Tracheal epithelial cell (primary cell): ENCODE data around the gene TSTD1. TPM values are rescaled to one million over a fixed set of nuclear protein-coding genes. Genes with fewer than 3 reads are reported as not detected.

Source experiments
- total RNA-seq: library from RNA; depleted of rRNA; stranded (reverse); fragments of >200 nt; gene quantifications from 2 replicates; pipeline ENCODE4 v1.2.1, GENCODE V29; 2014

TSTD1 gene, protein sequence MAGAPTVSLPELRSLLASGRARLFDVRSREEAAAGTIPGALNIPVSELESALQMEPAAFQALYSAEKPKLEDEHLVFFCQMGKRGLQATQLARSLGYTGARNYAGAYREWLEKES
- total RNA-seq, result 104 and 173 TPM in 2 replicates

DNA sequence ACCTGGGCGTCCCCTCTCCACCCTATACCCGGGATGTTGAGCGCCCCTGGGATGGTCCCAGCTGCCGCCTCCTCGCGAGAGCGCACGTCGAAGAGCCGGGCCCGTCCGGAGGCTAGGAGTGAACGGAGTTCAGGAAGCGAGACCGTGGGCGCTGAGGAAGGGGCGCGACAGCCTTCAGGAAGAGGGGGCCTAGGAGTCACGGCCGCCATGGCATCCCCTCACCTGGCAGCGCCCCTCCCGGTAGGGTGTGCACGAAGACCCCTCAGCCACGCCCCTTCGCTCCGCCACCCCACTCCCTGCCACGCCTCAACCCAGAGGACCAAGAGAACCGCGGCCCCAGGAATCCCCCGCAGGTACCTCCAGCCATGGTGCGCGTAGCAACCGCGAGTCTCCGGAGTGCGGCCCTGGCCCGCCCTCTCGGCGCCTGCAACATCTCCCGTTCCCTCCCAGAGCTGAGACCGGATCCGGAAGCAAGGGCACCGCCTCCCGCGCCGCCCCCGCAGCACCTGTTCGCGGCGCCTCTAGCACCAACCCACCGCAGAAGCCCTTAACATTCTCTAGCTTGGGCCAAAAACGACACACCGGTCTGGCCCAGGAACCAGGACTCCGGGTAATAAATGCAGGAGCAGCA, at the start of gene TSTD1:
TSS of gene TSTD1 (minus strand) at position 442 of the 631 bp plus-strand sequence. CDS start at position 367, 75 bp downstream.

GRCh38 chr1:161069731-161070270, 31.0 kb upstream of the TSTD1 start, which contains the start of gene ARHGAP30:
TSS of gene ARHGAP30 (minus strand) at chr1:161069891. CDS start at chr1:161069624, 267 bp downstream.

DNA sequence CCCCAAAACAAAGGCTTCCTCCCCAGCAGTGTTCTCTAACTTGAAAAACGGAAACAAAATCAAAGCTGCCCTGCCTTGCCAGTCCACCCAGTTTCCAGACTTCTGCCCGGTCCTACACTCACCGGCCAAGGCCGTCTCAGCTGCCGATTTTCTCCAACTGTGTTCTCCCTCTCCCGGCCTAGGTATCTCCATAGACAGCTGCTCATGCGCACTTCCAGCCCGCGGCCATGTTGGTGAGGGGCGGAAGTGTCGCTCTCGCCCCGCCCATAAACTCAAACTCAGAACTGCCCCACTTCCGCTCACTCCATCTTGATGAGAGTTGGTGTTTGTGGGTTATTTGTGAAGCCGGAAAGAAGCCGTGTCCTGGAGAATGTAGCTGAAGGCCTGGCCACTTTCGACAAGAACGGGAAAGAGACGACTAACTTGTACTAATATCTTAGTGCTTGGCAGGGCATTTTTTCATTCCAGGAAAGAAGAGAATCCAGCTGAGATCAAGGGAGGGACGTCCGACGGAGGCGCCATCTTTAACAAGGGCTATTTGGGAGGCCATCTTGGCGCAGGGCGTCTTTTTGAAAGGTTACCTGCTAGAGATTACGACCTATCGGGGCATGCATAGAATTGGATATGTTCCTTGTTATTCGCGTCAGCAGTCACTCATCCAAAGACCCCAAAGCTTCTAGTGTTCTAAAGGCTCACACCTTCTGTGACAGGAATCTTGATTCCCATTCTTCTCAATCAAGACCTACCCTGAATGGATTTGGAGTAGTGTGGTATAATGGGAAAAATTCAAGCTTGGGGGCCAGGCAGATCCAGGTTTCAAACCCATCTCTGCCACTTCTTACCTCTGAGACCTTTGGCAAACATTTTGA, 7.2 kb upstream of the TSTD1 start, which contains the start of gene USF1:
TSS of gene USF1 (minus strand) at position 242 of the 869 bp plus-strand sequence. CDS start 2,702 bp downstream, outside the sequence.

DNA sequence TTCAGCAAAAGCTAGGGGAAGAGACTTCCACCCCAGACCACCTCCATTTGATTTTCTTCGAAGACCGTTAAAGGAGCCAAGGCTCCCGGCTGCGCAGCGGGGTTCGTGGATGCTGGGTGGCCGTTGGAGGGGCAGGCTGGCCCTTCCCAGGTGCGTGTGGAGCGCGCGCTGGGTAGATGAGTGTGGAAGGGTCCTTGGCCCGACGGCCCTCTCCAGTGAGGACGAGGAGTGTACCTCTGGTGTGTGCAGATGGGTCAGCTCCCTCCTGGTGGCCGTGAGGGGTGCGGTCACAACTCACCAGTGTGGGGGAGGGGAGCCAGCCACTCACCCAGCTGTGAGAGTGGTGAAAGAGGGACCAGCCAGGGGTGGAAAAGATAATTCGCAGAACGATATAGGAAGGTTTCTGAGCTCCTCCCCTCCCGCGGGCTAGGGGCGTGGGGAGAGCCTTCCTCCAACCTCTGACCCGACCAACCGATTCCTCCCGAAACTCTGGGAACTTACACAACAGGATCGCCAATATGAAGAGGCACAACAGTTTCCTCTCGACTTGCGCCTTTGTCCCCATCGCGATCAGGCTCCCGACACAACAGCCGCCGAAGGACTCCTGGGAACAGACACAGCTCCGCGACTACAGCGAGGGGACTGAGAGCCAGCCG, 18.1 kb downstream of the TSTD1 start, which contains the start of gene F11R:
TSS of gene F11R (minus strand) at position 644 of the 656 bp plus-strand sequence. CDS start at position 565, 79 bp downstream.

Other genes starting within 250 kb of the TSTD1 start
- 0.96 TPM in 1 of 2 replicates, not detected in the other for gene LY9, start 242.8 kb downstream of the TSTD1 start, total RNA-seq
- not detected in 2 replicates for gene CD244, start 176.1 kb downstream of the TSTD1 start, total RNA-seq
- not detected in 2 replicates for gene ITLN1, start 153.8 kb downstream of the TSTD1 start, total RNA-seq
- gene ITLN2, start 84.2 kb downstream of the TSTD1 start, total RNA-seq, result 0.64 TPM in 1 of 2 replicates, not detected in the other
- 385 and 410 TPM in 2 replicates for gene F11R, start 17.8 kb downstream of the TSTD1 start, total RNA-seq
- 33.5 and 56.6 TPM in 2 replicates for gene USF1, start 7.0 kb upstream of the TSTD1 start, total RNA-seq
- 0.72 and 0.85 TPM in 2 replicates for gene ARHGAP30, start 30.9 kb upstream of the TSTD1 start, total RNA-seq
- 52.6 and 97.8 TPM in 2 replicates for gene NECTIN4, start 50.6 kb upstream of the TSTD1 start, total RNA-seq
- gene KLHDC9, start 59.4 kb upstream of the TSTD1 start, total RNA-seq, result 1.9 and 5.1 TPM in 2 replicates
- 30.5 and 68.4 TPM in 2 replicates for gene PFDN2, start 79.1 kb upstream of the TSTD1 start, total RNA-seq
- 25.6 and 53.5 TPM in 2 replicates for gene NIT1, start 79.1 kb upstream of the TSTD1 start, total RNA-seq
- gene DEDD, start 93.7 kb upstream of the TSTD1 start, total RNA-seq, result 15.1 and 23.4 TPM in 2 replicates
- 32.6 and 41.2 TPM in 2 replicates for gene UFC1, start 115.0 kb upstream of the TSTD1 start, total RNA-seq
- 5.8 and 8.7 TPM in 2 replicates for gene USP21, start 120.5 kb upstream of the TSTD1 start, total RNA-seq
- gene PPOX, start 127.5 kb upstream of the TSTD1 start, total RNA-seq, result 7.5 and 15.7 TPM in 2 replicates
- 19.0 and 23.2 TPM in 2 replicates for gene B4GALT3, start 138.5 kb upstream of the TSTD1 start, total RNA-seq
- under 0.01 TPM in 2 replicates for gene ADAMTS4, start 160.1 kb upstream of the TSTD1 start, total RNA-seq
- gene NDUFS2, start 163.4 kb upstream of the TSTD1 start, total RNA-seq, result 110 and 155 TPM in 2 replicates
- gene FCER1G, start 176.3 kb upstream of the TSTD1 start, total RNA-seq, result not detected in 2 replicates
- gene APOA2, start 184.7 kb upstream of the TSTD1 start, total RNA-seq, result not detected in 2 replicates
- 10.9 and 12.3 TPM in 2 replicates for gene TOMM40L, start 187.1 kb upstream of the TSTD1 start, total RNA-seq
- gene NR1I3, start 199.2 kb upstream of the TSTD1 start, total RNA-seq, result not detected in 2 replicates
- gene PCP4L1, start 219.8 kb upstream of the TSTD1 start, total RNA-seq, result 0.24 TPM in 1 of 2 replicates, not detected in the other